Gastroesophageal sphincter (tissue), 3 donors: ENCODE results near the gene AKAP6.

Source experiments
- POLR2A ChIP-seq, 2 donors: fragments of 450-650 bp; IDR thresholded peaks; one replicate each; pipeline ENCODE4 v1.6.1; 2017; ENCODE audit warnings: antibody characterized with exemption in 2 of 2, mild to moderate bottlenecking in 2 of 2, moderate library complexity in 1 of 2
- POLR2AphosphoS5 ChIP-seq: sonication (generic); formaldehyde crosslinking; IDR thresholded peaks from one replicate; pipeline ENCODE4 v1.6.1; 2017; ENCODE audit warnings: antibody characterized with exemption
- TF ChIP-seq, protein P1 (sequence below), 4 experiments: fragments of 200-600 bp in 2 of 4; fragments of 450-650 bp in 2 of 4; sonication (generic) in 1 of 4; IDR thresholded peaks; one replicate each; pipeline ENCODE4 v1.5.1; 2017 to 2019; ENCODE audit warnings: antibody characterized with exemption in 4 of 4, mild to moderate bottlenecking in 2 of 4, moderate library complexity in 2 of 4

DNA sequence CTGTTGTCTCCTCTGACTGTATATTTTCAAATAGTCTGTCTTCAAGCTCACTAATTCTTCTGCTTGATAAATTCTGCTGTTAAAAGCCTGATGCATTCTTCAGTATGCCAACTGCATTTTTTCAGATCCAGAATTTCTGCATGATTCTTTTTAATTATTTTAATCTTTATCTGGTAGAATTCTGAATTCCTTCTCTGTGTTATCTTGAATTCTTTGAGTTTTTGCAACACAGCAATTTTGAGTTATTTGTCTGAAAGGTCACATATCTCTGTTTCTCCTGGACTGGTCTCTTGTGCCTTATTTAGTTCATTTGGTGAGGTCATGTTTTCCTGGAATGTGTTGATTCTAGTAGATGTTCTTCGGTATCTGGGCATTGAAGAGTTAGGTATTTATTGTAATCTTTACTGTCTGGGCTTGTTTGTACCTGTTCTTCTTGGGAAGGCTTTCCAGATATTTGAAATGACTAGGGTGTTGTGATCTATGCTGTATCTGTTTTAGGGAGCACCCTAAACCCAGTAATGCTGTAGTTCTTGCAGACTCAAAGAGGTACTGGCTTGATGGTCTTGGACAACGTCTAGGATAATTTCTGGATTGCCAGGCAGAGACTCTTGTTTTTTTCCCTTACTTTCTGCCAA lies 415.8 kb downstream of the AKAP6 start:
- TF ChIP-seq, protein P1, sequence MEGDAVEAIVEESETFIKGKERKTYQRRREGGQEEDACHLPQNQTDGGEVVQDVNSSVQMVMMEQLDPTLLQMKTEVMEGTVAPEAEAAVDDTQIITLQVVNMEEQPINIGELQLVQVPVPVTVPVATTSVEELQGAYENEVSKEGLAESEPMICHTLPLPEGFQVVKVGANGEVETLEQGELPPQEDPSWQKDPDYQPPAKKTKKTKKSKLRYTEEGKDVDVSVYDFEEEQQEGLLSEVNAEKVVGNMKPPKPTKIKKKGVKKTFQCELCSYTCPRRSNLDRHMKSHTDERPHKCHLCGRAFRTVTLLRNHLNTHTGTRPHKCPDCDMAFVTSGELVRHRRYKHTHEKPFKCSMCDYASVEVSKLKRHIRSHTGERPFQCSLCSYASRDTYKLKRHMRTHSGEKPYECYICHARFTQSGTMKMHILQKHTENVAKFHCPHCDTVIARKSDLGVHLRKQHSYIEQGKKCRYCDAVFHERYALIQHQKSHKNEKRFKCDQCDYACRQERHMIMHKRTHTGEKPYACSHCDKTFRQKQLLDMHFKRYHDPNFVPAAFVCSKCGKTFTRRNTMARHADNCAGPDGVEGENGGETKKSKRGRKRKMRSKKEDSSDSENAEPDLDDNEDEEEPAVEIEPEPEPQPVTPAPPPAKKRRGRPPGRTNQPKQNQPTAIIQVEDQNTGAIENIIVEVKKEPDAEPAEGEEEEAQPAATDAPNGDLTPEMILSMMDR (IDR thresholded peaks at IDR 0.05): no peak
- TF ChIP-seq POLR2A (IDR thresholded peaks at IDR 0.05) (no peak), POLR2AphosphoS5 (no peak)
